Kidney glomerular epithelial cell (primary cell): Measurements from ENCODE around the gene FAM240A.
A peak's percentile ranks its signal among the peaks of the same experiment; 100 is the strongest.
"Not testable (repeated sequence)": the region's sequence is repeated elsewhere in the genome, so short reads cannot be mapped to it uniquely, and the experiment has no call there.

Experiments used
- DNase-seq: peaks from one replicate; lab custom pipeline; 2025; lab: John Stamatoyannopoulos, UW

The FAM240A gene

GRCh38 chr3:46612324-46612723 is at the start of gene FAM240A:
TSS of gene FAM240A (plus strand) at chr3:46612525. CDS start at chr3:46612684, 159 bp downstream.
- DNase-seq = peak; percentile 14

GRCh38 chr3:46564190-46565021 is 47.9 kb upstream of the FAM240A start:
- no peak for DNase-seq

- no peak for DNase-seq
Observed at GRCh38 chr3:46565077-46565476, 47.2 kb upstream of the FAM240A start.

- no peak for DNase-seq
Observed at GRCh38 chr3:46565607-46566039, 46.7 kb upstream of the FAM240A start.

- no peak for DNase-seq
Observed at GRCh38 chr3:46566040-46566641, 46.2 kb upstream of the FAM240A start, which contains the start of gene LRRC2. TSS of gene LRRC2 (minus strand) at chr3:46566302. CDS start at chr3:46551591, 14,711 bp downstream.

GRCh38 chr3:46571684-46572083 is 40.6 kb upstream of the FAM240A start:
- DNase-seq = no peak

GRCh38 chr3:46573701-46574100 is 38.6 kb upstream of the FAM240A start:
- DNase-seq = no peak

- no peak for DNase-seq
Observed at GRCh38 chr3:46574243-46574646, 38.1 kb upstream of the FAM240A start.

- DNase-seq = no peak
Observed at GRCh38 chr3:46574881-46575576, 37.3 kb upstream of the FAM240A start.

- DNase-seq = no peak
Observed at GRCh38 chr3:46575577-46576222, 36.6 kb upstream of the FAM240A start.

GRCh38 chr3:46576386-46576785 is 35.9 kb upstream of the FAM240A start:
- no peak for DNase-seq

GRCh38 chr3:46576879-46577278 is 35.4 kb upstream of the FAM240A start:
- DNase-seq = no peak

GRCh38 chr3:46577580-46578249 is 34.6 kb upstream of the FAM240A start:
- DNase-seq = not testable (repeated sequence)

- DNase-seq = no peak
Observed at GRCh38 chr3:46578973-46579755, 33.2 kb upstream of the FAM240A start.

GRCh38 chr3:46579756-46580286 is 32.5 kb upstream of the FAM240A start:
- no peak for DNase-seq

GRCh38 chr3:46580675-46581074 is 31.6 kb upstream of the FAM240A start:
- no peak for DNase-seq

GRCh38 chr3:46584598-46585467 is 27.5 kb upstream of the FAM240A start:
- DNase-seq = no peak

GRCh38 chr3:46585799-46586693 is 26.3 kb upstream of the FAM240A start:
- peak; percentile 17 for DNase-seq
